AG08395 (cell line): ENCODE measurements around the gene GABRB1.

Source experiments
- DNase-seq: peaks from one replicate; pipeline ENCODE4 v3.0.0; 2012; ENCODE audit warnings: mixed read lengths, low spot score

Gene GABRB1

GRCh38 chr4:47386561-47387235, 355.3 kb downstream of the GABRB1 start:
- DNase-seq: no peak

- DNase-seq: no peak
Observed at GRCh38 chr4:47390428-47391125, 359.2 kb downstream of the GABRB1 start.

GRCh38 chr4:47391256-47391655, 359.9 kb downstream of the GABRB1 start:
- DNase-seq: no peak

DNA sequence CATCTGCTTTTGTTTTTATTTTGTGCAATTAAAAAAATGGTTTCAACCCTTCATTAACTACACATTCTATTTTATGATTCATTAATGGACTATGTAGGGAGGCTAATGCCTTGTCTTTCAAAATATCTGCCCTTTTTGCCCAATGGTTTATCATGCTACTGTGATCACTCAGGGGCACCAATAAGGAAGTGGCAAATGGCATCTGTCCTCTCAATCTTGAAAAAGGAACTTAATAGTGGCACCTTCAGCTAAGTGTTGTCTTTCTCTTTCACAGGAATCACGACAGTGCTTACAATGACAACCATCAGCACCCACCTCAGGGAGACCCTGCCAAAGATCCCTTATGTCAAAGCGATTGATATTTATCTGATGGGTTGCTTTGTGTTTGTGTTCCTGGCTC, 375.0 kb downstream of the GABRB1 start:
- DNase-seq: no peak

DNA sequence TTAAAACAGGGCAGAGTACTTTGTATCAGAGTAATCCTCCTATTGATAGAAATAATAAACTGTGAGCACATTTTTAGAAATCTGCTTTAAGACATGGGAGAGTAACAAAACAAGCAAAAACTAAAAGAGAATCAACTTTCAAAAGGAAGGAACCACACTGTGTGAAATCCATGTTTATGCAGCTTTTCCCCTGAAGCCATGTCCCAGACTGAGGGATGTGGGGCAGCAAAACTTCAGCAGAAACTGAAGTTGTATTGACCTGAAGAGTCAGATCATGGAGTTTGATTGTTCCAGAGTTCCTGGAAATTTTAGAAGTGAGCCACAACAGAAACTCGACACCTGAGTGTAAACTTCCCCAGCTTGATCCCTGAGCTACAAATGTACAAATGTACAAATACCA, 378.9 kb downstream of the GABRB1 start:
- no peak for DNase-seq

- no peak for DNase-seq
Observed at GRCh38 chr4:47413521-47413920, 382.2 kb downstream of the GABRB1 start.

GRCh38 chr4:47415719-47416118, 384.4 kb downstream of the GABRB1 start:
- DNase-seq: no peak

DNA sequence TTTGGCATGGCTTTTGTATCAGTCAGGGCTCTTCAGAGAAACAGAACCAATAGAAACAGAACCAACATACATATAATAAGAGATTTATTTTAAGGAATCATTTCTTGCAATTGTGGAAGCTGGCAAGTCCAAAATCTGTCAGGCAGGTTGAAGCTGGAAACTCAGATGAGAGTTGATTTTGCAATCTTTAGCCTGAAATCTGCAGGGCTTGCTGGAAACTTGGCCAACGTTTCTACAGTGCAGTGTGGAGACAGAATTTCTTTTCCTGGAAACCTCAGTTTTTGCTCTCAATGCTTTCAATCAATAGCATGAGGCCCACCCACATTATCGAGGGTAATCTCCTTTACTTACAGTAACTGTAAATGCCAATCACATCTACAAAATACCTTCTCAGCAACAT, 386.8 kb downstream of the GABRB1 start:
- DNase-seq: no peak

DNA sequence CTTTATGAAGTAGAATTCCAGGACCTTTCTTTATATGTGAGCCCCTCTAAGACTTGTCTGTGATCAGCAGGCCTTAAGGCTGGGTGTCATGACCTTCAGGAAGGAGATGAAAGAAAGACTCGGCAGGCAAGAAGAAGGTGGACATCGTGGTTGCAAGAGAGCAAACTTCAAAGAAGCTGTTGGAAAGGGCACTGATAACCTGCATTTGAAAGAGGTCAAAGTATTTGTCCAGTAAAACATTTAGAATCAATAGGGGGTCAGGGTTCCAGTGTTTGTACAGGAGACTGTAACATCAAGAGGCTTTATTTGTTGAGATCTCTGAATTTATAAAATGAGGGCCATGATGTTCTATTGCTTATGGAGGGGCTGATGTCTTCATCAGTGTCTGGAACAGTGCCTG, 387.9 kb downstream of the GABRB1 start:
- DNase-seq: no peak

GRCh38 chr4:47425628-47426027, 394.3 kb downstream of the GABRB1 start:
- no peak for DNase-seq

- no peak for DNase-seq
Observed at GRCh38 chr4:47427935-47428334, 396.6 kb downstream of the GABRB1 start.

DNA sequence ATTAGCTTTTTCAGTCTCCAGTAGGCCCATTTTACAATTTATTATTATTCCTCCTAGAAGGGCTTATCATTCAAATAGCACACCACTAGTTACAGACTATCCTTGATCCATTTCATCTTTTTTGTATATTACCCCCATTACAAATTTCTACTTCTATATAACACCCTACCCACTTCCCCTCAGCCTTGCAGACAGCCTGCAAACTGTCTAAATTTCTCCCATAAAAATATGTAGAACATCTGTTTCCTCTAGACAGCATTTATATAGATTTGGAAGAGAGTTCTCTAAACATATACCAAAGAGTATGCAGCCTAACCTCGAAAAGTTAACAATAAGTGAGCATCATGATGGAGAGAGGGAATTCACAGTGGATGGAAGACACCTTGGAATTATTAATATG, 401.4 kb downstream of the GABRB1 start:
- no peak for DNase-seq

- DNase-seq: no peak
Observed at GRCh38 chr4:47434931-47435330, 403.6 kb downstream of the GABRB1 start.

GRCh38 chr4:47442980-47443379, 411.6 kb downstream of the GABRB1 start:
- no peak for DNase-seq

DNA sequence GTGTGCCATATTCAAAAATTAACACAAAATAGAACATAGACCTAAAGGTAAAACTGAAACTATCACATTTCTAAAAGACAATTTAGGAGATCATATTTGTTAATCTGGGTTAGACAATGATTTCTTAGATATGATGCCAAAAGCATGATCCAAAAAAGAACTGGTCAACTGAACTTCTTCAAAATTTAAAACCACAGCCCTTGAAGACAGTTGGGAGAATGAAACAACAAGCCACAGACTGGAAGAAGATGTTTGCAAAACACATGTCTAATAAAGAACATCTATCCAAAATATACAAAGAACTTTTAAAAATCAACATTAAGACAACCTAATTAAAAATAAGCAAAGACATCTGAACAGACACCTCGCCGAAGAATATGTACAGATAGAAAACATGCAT, 412.7 kb downstream of the GABRB1 start:
- DNase-seq: no peak

DNA sequence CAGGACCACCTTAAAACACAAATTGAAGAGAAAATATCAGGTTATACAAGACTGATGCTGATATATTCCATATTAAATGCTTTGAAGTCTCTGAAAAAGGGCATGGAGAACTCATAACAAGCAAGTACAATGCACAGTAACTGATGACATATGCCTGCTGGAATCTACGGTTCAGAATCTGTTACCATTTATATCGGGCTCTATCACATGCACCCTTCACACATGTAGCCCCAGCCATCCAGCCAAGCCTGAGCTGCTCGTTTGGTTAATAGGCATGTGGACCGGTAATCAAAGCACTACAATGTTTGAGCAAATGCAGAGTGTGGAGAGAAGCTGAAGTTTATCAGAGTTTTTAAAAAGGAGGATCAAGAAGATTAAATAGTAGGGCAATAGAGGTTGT, 420.3 kb downstream of the GABRB1 start:
- DNase-seq: peak; percentile 26

DNA sequence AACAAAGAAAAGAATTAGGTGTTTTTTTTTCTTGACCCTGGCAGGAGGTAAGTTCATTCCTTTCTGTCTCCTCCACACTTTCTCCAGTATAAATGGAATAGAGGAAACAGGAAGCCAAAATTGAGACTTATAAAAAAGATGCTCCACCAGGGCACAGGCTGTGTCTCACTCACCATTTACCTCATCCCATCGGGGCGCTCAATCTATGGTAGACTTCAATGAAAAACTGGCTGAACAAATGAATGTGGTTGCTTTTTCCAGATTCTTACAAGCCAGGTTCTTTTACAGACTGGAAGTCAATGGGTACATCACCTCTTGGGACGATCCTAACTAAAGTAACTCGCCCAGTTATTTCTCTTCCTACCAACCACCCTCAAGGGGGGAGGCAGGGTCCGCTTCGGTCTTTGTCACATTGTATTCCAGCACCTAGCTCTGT, 431.4 kb downstream of the GABRB1 start:
- DNase-seq: no peak

DNA sequence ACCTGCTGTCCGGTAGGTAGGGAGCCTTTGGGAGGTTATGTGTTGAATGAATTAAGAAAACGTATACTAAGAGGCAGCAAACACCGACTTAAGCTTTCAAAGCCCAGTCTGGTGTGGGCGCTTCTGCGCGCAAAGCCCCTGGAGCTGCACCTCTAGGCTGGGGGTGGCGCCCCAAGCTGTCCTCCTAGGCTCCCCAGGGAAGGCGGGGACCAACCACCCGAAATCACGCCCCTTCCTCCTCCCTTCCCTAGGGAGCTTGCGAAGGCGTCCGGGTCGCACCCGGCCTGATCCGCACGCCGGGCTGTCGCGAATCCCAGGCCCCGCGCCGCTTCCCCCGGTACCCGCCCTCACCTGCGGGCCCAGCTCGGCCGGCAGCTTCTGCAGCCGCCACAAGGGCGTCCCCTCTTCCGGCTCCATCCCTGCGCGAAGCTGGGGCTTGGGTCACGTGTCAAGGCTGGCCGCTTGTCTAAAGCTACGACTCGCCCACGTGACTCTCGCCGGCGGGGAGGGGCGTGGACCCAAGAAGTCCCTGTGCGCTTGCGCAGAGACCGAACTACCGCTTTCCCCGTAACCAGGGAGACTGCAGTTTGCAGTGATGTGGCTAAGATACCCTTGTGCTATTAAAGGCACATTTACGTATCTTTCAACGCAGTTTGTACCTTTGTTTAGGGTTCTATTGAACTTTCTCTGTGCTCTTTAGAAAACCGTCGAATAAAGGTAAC, 432.0 kb downstream of the GABRB1 start, which contains the start of gene COMMD8:
Gene COMMD8 (minus strand): TSS at position 468 of the 722 bp plus-strand sequence. CDS start 51 bp downstream, at position 417.
- peak; percentile 98 for DNase-seq

DNA sequence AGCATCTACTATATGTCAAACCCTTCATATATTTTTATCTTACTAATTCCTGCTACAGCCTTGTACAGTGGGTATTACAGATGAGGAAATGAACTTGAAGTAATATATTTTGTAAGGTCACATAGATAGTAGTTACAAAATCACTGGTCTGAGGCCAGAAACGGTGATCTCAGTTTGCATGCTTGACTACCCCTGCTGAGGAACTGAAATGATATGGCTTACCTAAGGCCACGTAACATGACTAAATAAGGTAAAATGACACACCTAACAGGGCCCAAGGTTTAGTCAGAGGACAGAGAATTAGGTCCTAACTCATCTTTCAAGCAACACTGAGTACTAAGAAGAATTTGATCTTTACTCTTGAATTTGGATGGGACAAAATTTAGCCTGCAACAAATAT, 433.6 kb downstream of the GABRB1 start:
- no peak for DNase-seq

DNA sequence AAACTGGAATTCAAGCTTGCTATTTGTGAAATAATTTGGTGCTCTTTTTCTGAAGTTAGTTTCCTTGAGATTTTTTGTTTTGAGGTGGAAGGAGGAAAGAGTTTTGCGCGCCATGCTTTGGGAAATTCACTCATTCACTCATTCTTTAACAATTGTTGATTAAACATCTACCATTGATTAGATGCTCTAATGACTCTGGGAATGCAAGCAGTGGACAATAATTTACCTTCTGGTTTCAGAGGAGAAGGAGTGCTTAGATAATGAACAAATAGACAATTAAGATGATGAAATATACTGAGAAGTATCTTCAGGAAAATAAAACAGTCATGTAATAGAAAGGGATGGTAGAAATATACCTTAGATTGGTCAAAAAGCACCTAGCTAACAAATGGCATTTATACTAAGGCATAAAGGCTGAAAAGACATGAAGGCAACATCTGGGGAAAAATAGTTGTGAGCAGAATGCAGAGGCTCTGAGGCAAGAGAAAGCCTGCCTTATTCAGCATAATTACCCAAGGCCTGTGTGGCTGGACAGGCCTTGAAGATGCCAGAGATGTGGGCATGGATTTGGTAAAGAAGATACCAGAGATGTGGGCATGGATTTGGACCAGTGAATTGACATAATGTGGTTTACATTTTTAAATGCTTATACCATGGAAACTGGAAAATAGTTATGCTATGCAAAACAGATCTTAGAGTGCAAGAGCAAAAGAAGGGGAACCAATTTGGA, 434.9 kb downstream of the GABRB1 start:
- DNase-seq: no peak

- no peak for DNase-seq
Observed at GRCh38 chr4:47468706-47469365, 437.5 kb downstream of the GABRB1 start.

- peak; percentile 38 for DNase-seq
Observed at GRCh38 chr4:47469951-47470350, 438.6 kb downstream of the GABRB1 start.
